A673 (cell line): ENCODE results near the gene RBMS1. TPM values are rescaled to one million over a fixed set of nuclear protein-coding genes. Genes with fewer than 3 reads are reported as not detected.

Experiments used
- BruUV-seq: library from RNA; stranded (reverse); fragments of 400-500 nt; replicated peaks from 2 replicates; lab custom pipeline; 2021; lab: Mats Ljungman, UMichigan
- CTCF ChIA-PET: fragments of 300-600 bp; sonication (Branson Sonifier 250); formaldehyde crosslinking; loops from one replicate; lab custom pipeline; 2022; ENCODE audit warnings: antibody characterized with exemption; lab: Charles Lee
- POLR2A ChIA-PET: fragments of 300-600 bp; sonication (Branson Sonifier 250); formaldehyde crosslinking; loops from one replicate; lab custom pipeline; 2022; ENCODE audit warnings: antibody characterized with exemption; ENCODE audit not compliant: low non-redundant PET; lab: Charles Lee
- DNase-seq: peaks from one replicate; pipeline ENCODE4 v3.0.0-alpha.2; 2015; ENCODE audit warnings: low spot score
- H3K27ac ChIP-seq: fragments of 200-600 bp; sonication (generic); 2 replicates; pipeline ENCODE4 v1.5.1; 2016; ENCODE audit warnings: mixed run types, low read depth, mild to moderate bottlenecking, mixed read lengths, antibody characterized with exemption, low read length; ENCODE audit not compliant: poor library complexity, severe bottlenecking
- H3K27me3 ChIP-seq: fragments of 200-600 bp; sonication (generic); replicated peaks from 2 replicates; pipeline ENCODE4 v1.6.1; 2017; ENCODE audit warnings: mixed run types, low read depth, mild to moderate bottlenecking, mixed read lengths, antibody characterized with exemption, low read length; ENCODE audit not compliant: insufficient read depth, poor library complexity
- H3K36me3 ChIP-seq: fragments of 200-600 bp; sonication (generic); 2 replicates; pipeline ENCODE4 v1.6.1; 2016; ENCODE audit warnings: mixed run types, mild to moderate bottlenecking, mixed read lengths, antibody characterized with exemption, low read length; ENCODE audit not compliant: insufficient read depth, poor library complexity, severe bottlenecking
- H3K4me1 ChIP-seq: fragments of 200-600 bp; sonication (generic); 2 replicates; pipeline ENCODE4 v1.6.1; 2017; ENCODE audit warnings: mixed run types, mild to moderate bottlenecking, mixed read lengths, antibody characterized with exemption, low read length; ENCODE audit not compliant: insufficient read depth, poor library complexity, severe bottlenecking
- H3K4me3 ChIP-seq: fragments of 200-600 bp; sonication (generic); 2 replicates; pipeline ENCODE4 v1.5.1; 2016; ENCODE audit warnings: low read depth, mixed run types, mild to moderate bottlenecking, mixed read lengths, low read length; ENCODE audit not compliant: poor library complexity, severe bottlenecking
- H3K9me3 ChIP-seq: fragments of 200-600 bp; sonication (generic); 2 replicates; pipeline ENCODE4 v1.6.1; 2016; ENCODE audit warnings: mixed run types, low read depth, mild to moderate bottlenecking, mixed read lengths, antibody characterized with exemption, low read length; ENCODE audit not compliant: poor library complexity, severe bottlenecking
- CTCF ChIP-seq: fragments of 300-800, 200-600 bp; sonication (generic); conservative IDR thresholded peaks from 2 replicates; pipeline ENCODE4 v1.5.1; 2017; ENCODE audit warnings: low read depth, mild to moderate bottlenecking, antibody characterized with exemption, low read length, moderate library complexity, mixed read lengths
- EZH2 ChIP-seq: fragments of 200-600 bp; sonication (generic); IDR thresholded peaks from 2 replicates; pipeline ENCODE4 v1.6.1; 2017; ENCODE audit warnings: borderline replicate concordance, low read depth, mild to moderate bottlenecking, mixed read lengths, antibody characterized with exemption, low read length; ENCODE audit not compliant: poor library complexity, severe bottlenecking
- intact Hi-C: fragments of 100-400 bp; cut with micrococcal nuclease; formaldehyde crosslinking; loops from one replicate; pipeline ENCODE4 v1.10.0; 2022; ENCODE audit not compliant: unreplicated experiment
- total RNA-seq: library from RNA; stranded (reverse); gene quantifications from 2 replicates; pipeline ENCODE4 v1.2.3, GENCODE V29; 2021

Gene RBMS1
- total RNA-seq, 1 experiment from 2014 or later: 84.9 TPM

- DNase-seq: no peak
- TF ChIP-seq EZH2: no peak
- TF ChIP-seq CTCF: no peak
- Histone ChIP-seq H3K4me3 (no peak overlapping the region), H3K4me1 (peaks cover 35% of the 10 kb centered on the region), H3K36me3 (no peaks in the 10 kb centered on the region), H3K27ac (no peak overlapping the region), H3K27me3 (no peaks in the 10 kb centered on the region), H3K9me3 (no peaks in the 10 kb centered on the region)
- no TSS peak for BruUV-seq
- CTCF ChIA-PET: interaction anchor here (0.7 to 1.4 kb wide), 2 partner anchors 596 to 645 kb away, joined by 3 to 6 read pairs; no protein-coding TSS in a partner anchor
- POLR2A ChIA-PET: no interaction called here
- intact Hi-C loops: loop anchor here (5.0 kb wide), 1 partner anchor 647 kb away; no protein-coding TSS in a partner anchor
These were observed 168.2 kb downstream of the RBMS1 start for GRCh38 chr2:160325418-160325817.

GRCh38 chr2:160324917-160325316, 168.7 kb downstream of the RBMS1 start:
- ChIA-PET CTCF (interaction anchor here (0.6 to 1.4 kb wide), 5 partner anchors 25 to 671 kb away, joined by 3 to 6 read pairs (median 3); no protein-coding TSS in a partner anchor), POLR2A (no interaction called here)
- H3K9me3 ChIP-seq: no peaks in the 10 kb centered on the region
- no peak for DNase-seq
- peaks cover 35% of the 10 kb centered on the region for H3K4me1 ChIP-seq
- H3K36me3 ChIP-seq: no peaks in the 10 kb centered on the region
- no peak for TF ChIP-seq CTCF
- TF ChIP-seq EZH2: no peak
- no TSS peak for BruUV-seq
- H3K27me3 ChIP-seq: no peaks in the 10 kb centered on the region
- no peak overlapping the region for H3K4me3 ChIP-seq
- intact Hi-C loops: loop anchor here (5.0 kb wide), 2 partner anchors 167 to 647 kb away; partner anchors contain the start of gene RBMS1
- no peak overlapping the region for H3K27ac ChIP-seq

- peaks cover 36% of the 10 kb centered on the region for H3K4me1 ChIP-seq
- H3K4me3 ChIP-seq: no peak overlapping the region
- intact Hi-C loops: loop anchor here (5.0 kb wide), 1 partner anchor 168 kb away; the partner anchor contains the start of gene RBMS1
- ChIA-PET POLR2A (interaction anchor here (0.6 kb wide), 1 partner anchor 80 kb away, joined by 3 read pairs; no protein-coding TSS in a partner anchor), CTCF (interaction anchor here (0.6 to 1.4 kb wide), 4 partner anchors 25 to 672 kb away, joined by 3 to 6 read pairs (median 4); no protein-coding TSS in a partner anchor)
- H3K27me3 ChIP-seq: no peaks in the 10 kb centered on the region
- peak; percentile 82 for TF ChIP-seq CTCF
- no peak for TF ChIP-seq EZH2
- BruUV-seq: no TSS peak
- DNase-seq: peak; percentile 61
- no peak overlapping the region for H3K27ac ChIP-seq
- H3K36me3 ChIP-seq: no peaks in the 10 kb centered on the region
- H3K9me3 ChIP-seq: no peaks in the 10 kb centered on the region
These were observed 169.3 kb downstream of the RBMS1 start for GRCh38 chr2:160324161-160324800.
